Natural killer cell treated with Interleukin-12 subunit alpha and Interleukin-12 subunit beta and Interleukin-15 and Interleukin-18, amount 100 ng/mL, for 72 hours (primary cell): ENCODE measurements around the gene MAGEB17. TPM values are rescaled to one million over a fixed set of nuclear protein-coding genes. Genes with fewer than 3 reads are reported as not detected.

Experiments
- ATAC-seq, 2 donors: fragments of 150-1000 bp; cut with Tn5 transposase in 1 of 2; sonication (Bioruptor Pico), chemical (Tn5 transposase) in 1 of 2; 2 replicates each; pipeline ENCODE4 v1.10.0; 2021
- DNase-seq: peaks from one replicate; pipeline ENCODE4 v3.0.0; 2022; ENCODE audit warnings: low spot score
- H3K27ac Mint-ChIP-seq, 2 donors: 1 replicate in 1 of 2; 2 replicates in 1 of 2; pipeline ENCODE4 v1.8.0; 2022; ENCODE audit warnings: mixed read lengths in 2 of 2, mild to moderate bottlenecking in 1 of 2, moderate library complexity in 1 of 2
- H3K27me3 Mint-ChIP-seq, 2 donors: 1 replicate in 1 of 2; 2 replicates in 1 of 2; pipeline ENCODE4 v1.8.0; 2022; ENCODE audit warnings: mixed read lengths in 2 of 2
- H3K36me3 Mint-ChIP-seq: one replicate; pipeline ENCODE4 v1.8.0; 2022; ENCODE audit warnings: mixed read lengths
- H3K4me1 Mint-ChIP-seq, 2 donors: 1 replicate in 1 of 2; 2 replicates in 1 of 2; pipeline ENCODE4 v1.8.0; 2022; ENCODE audit warnings: low read depth in 2 of 2, mixed read lengths in 2 of 2, mild to moderate bottlenecking in 1 of 2
- H3K4me3 Mint-ChIP-seq: one replicate; pipeline ENCODE4 v1.8.0; 2022; ENCODE audit warnings: mixed read lengths
- H3K9me3 Mint-ChIP-seq: 2 replicates; pipeline ENCODE4 v1.8.0; 2022; ENCODE audit warnings: mixed read lengths
- total RNA-seq, 2 donors: library from RNA; stranded (reverse); gene quantifications; one replicate each; pipeline ENCODE4 v1.2.3, GENCODE V29; 2022

MAGEB17 gene
- total RNA-seq, result not detected

- DNase-seq, result no peak
- no peak for ATAC-seq
- Mint-ChIP-seq H3K27me3 (peaks cover 0 to 19% of the 10 kb centered on the region in 2 donors), H3K36me3 (no peaks in the 10 kb centered on the region), H3K4me3 (no peak within 1 kb of the TSS), H3K9me3 (no peaks in the 10 kb centered on the region), H3K27ac (no peak within 1 kb of the TSS), H3K4me1 (no peaks in the 10 kb centered on the region)
These were observed at the start of gene MAGEB17 for GRCh38 chrX:16167181-16167580. Gene MAGEB17 (plus strand): TSS chrX:16167481. CDS start chrX:16170383, 2,902 bp downstream.

- H3K27me3 Mint-ChIP-seq, result peaks cover 20 to 24% of the 10 kb centered on the region in 2 donors
- peak overlapping the region; percentile 57 for H3K4me3 Mint-ChIP-seq
- H3K4me1 Mint-ChIP-seq, result peaks cover 12 to 14% of the 10 kb centered on the region in 2 donors
- DNase-seq (no peak), ATAC-seq (peak in 1 of 2 donors; percentile 38)
- H3K27ac Mint-ChIP-seq, result peak overlapping the region in 1 of 2 donors; percentile 38
- H3K9me3 Mint-ChIP-seq, result no peaks in the 10 kb centered on the region
- H3K36me3 Mint-ChIP-seq, result no peaks in the 10 kb centered on the region
These were observed 47.7 kb upstream of the MAGEB17 start for GRCh38 chrX:16119353-16120220.

DNA sequence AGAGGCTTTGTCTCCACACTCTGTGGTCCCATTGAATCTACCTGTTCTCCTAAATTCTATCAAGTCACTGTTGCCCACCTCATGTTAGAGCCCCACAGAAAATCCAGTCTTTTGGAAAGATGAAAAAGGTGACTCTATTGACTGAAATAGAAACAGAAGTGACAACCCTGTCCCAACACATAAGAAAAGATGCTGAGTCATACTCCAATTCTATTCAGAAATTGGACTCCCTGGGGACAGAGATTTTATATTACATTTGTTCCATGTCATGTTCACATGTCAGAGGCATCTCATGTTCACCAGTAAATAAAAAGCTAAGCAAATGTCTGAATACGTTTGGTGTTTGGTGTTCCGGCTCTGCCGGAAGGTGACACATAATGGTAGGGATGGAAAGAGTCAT is 46.9 kb upstream of the MAGEB17 start:
- peaks cover 12 to 14% of the 10 kb centered on the region in 2 donors for H3K4me1 Mint-ChIP-seq
- peaks cover 20 to 24% of the 10 kb centered on the region in 2 donors for H3K27me3 Mint-ChIP-seq
- peak overlapping the region in 1 of 2 donors; percentile 29 for H3K27ac Mint-ChIP-seq
- peak overlapping the region; percentile 57 for H3K4me3 Mint-ChIP-seq
- H3K36me3 Mint-ChIP-seq, result no peaks in the 10 kb centered on the region
- ATAC-seq (no peak), DNase-seq (no peak)
- no peaks in the 10 kb centered on the region for H3K9me3 Mint-ChIP-seq

DNA sequence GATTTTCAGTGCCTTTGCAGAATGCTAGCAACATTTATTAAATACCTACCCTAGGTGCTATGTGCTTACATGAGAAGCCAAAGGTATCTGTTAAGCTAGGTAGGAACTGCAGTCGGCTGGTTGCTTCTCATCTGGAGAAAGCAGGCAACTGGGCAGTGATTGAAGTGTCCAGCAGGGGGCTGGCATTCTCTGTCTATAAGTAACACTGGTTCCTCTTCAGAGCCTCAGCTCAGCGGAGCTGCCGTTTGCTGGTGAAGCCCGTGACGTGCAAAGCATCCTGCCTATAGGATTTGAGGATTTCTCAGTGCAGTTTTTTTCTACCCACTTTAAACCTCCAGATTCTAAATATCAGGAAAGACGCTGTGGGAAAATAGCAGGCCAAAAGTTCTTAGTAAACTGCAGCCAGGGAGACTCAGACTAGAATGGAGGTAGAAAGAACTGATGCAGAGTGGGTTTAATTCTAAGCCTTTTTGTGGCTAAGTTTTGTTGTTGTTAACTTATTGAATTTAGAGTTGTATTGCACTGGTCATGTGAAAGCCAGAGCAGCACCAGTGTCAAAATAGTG is 44.0 kb upstream of the MAGEB17 start, which contains the start of gene GRPR:
TSS of gene GRPR (plus strand) at position 344 of the 565 bp plus-strand sequence. CDS start 389 bp downstream, outside the sequence.
- peak; percentile 60 for DNase-seq
- no peak within 1 kb of the TSS for H3K4me3 Mint-ChIP-seq
- no peaks in the 10 kb centered on the region for H3K36me3 Mint-ChIP-seq
- no peak within 1 kb of the TSS for H3K27ac Mint-ChIP-seq
- peaks cover 23 to 31% of the 10 kb centered on the region in 2 donors for H3K27me3 Mint-ChIP-seq
- ATAC-seq, result peak; percentile 76 to 87
- H3K9me3 Mint-ChIP-seq, result no peaks in the 10 kb centered on the region
- peaks cover 12 to 14% of the 10 kb centered on the region in 2 donors for H3K4me1 Mint-ChIP-seq

- DNase-seq (no peak), ATAC-seq (no peak)
- Mint-ChIP-seq H3K27ac (no peak overlapping the region), H3K4me1 (peaks cover 9 to 11% of the 10 kb centered on the region in 2 donors), H3K4me3 (no peak overlapping the region), H3K36me3 (no peaks in the 10 kb centered on the region), H3K9me3 (no peaks in the 10 kb centered on the region), H3K27me3 (peaks cover 24 to 34% of the 10 kb centered on the region in 2 donors)
These were observed 43.1 kb upstream of the MAGEB17 start for GRCh38 chrX:16124201-16124600.

GRCh38 chrX:16125520-16126149 is 41.6 kb upstream of the MAGEB17 start:
- Mint-ChIP-seq H3K36me3 (no peaks in the 10 kb centered on the region), H3K9me3 (no peaks in the 10 kb centered on the region), H3K27ac (no peak overlapping the region), H3K4me3 (no peak overlapping the region), H3K27me3 (peaks cover 21 to 35% of the 10 kb centered on the region in 2 donors), H3K4me1 (peaks cover under 1 to 3% of the 10 kb centered on the region in 2 donors)
- ATAC-seq (no peak), DNase-seq (no peak)

- H3K27me3 Mint-ChIP-seq, result peaks cover 33 to 51% of the 10 kb centered on the region in 2 donors
- H3K36me3 Mint-ChIP-seq, result no peaks in the 10 kb centered on the region
- H3K4me3 Mint-ChIP-seq, result no peak overlapping the region
- no peak for DNase-seq
- H3K9me3 Mint-ChIP-seq, result no peaks in the 10 kb centered on the region
- no peak for ATAC-seq
- no peaks in the 10 kb centered on the region for H3K4me1 Mint-ChIP-seq
- H3K27ac Mint-ChIP-seq, result no peak overlapping the region
These were observed 36.6 kb upstream of the MAGEB17 start for GRCh38 chrX:16130707-16131106.

DNA sequence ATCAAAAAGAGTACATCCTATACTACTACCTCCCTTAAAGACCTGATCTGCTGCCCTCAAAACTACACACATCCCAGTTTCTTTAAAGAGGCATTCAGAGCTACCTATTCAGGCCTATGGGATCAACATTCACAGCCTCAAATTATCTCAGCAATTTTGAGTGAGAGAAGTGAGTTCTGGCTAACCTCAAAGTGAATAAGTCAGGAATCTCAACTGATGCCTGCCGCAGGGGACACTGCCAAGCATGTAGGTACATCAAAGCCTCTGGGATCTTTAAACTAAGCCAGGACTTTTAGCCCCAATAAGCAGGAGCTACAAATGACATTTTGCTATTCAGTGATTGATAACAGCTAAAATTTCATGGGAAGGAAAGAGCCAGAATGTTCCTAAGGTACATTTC is 32.3 kb upstream of the MAGEB17 start:
- Mint-ChIP-seq H3K27ac (no peak overlapping the region), H3K36me3 (no peaks in the 10 kb centered on the region), H3K9me3 (no peaks in the 10 kb centered on the region), H3K4me3 (no peak overlapping the region), H3K4me1 (no peaks in the 10 kb centered on the region), H3K27me3 (peaks cover 30 to 32% of the 10 kb centered on the region in 2 donors)
- ATAC-seq (no peak), DNase-seq (no peak)

- Mint-ChIP-seq H3K4me3 (no peak overlapping the region), H3K27ac (no peak overlapping the region), H3K4me1 (peaks cover 0 to 3% of the 10 kb centered on the region in 2 donors), H3K27me3 (peaks cover 28 to 29% of the 10 kb centered on the region in 2 donors), H3K36me3 (no peaks in the 10 kb centered on the region), H3K9me3 (no peaks in the 10 kb centered on the region)
- DNase-seq (no peak), ATAC-seq (no peak)
These were observed 31.2 kb upstream of the MAGEB17 start for GRCh38 chrX:16136080-16136479.

GRCh38 chrX:16137416-16138107 is 29.7 kb upstream of the MAGEB17 start:
- H3K27me3 Mint-ChIP-seq, result peaks cover 23 to 25% of the 10 kb centered on the region in 2 donors

GRCh38 chrX:16138108-16138427 is 29.2 kb upstream of the MAGEB17 start:
- Mint-ChIP-seq H3K4me3 (no peak overlapping the region), H3K4me1 (peaks cover 0 to 3% of the 10 kb centered on the region in 2 donors), H3K27ac (no peak overlapping the region), H3K27me3 (peaks cover 27 to 30% of the 10 kb centered on the region in 2 donors), H3K36me3 (no peaks in the 10 kb centered on the region), H3K9me3 (no peaks in the 10 kb centered on the region)
- DNase-seq (no peak), ATAC-seq (no peak)

More at GRCh38 chrX:16137416-16138107, 29.7 kb upstream of the MAGEB17 start:
- H3K4me3 Mint-ChIP-seq, result no peak overlapping the region
- H3K9me3 Mint-ChIP-seq, result no peaks in the 10 kb centered on the region
- DNase-seq, result no peak
- ATAC-seq, result no peak
- H3K36me3 Mint-ChIP-seq, result no peaks in the 10 kb centered on the region
- H3K4me1 Mint-ChIP-seq, result peaks cover 0 to 3% of the 10 kb centered on the region in 2 donors
- no peak overlapping the region for H3K27ac Mint-ChIP-seq

GRCh38 chrX:16140448-16140847 is 26.8 kb upstream of the MAGEB17 start:
- H3K4me3 Mint-ChIP-seq, result no peak overlapping the region
- H3K27ac Mint-ChIP-seq, result no peak overlapping the region
- H3K9me3 Mint-ChIP-seq, result no peaks in the 10 kb centered on the region
- DNase-seq (no peak), ATAC-seq (peak in 1 of 2 donors; percentile 59)
- peaks cover 0 to 3% of the 10 kb centered on the region in 2 donors for H3K4me1 Mint-ChIP-seq
- H3K27me3 Mint-ChIP-seq, result peaks cover 28 to 31% of the 10 kb centered on the region in 2 donors
- H3K36me3 Mint-ChIP-seq, result no peaks in the 10 kb centered on the region

DNA sequence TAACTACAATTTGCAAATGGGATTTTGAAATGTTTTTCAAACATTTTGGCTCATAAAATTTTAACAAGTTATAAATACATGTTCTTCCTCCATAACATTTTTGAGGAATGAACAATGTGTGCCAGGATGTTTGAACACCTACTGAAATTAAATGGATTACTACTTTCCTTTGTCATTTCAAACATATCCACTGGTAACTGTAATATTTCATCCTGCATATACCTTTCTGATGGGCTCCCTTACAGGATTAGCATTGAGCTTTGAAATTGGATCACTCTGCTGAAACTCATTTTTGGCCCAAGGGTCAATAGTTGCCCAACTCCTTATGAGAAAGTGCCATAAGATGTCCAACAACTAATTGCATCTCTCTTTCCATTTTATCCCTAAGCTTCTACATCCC is 26.3 kb upstream of the MAGEB17 start:
- Mint-ChIP-seq H3K4me3 (no peak overlapping the region), H3K4me1 (peaks cover 0 to 3% of the 10 kb centered on the region in 2 donors), H3K27me3 (peaks cover 30 to 33% of the 10 kb centered on the region in 2 donors), H3K9me3 (no peaks in the 10 kb centered on the region), H3K27ac (no peak overlapping the region), H3K36me3 (no peaks in the 10 kb centered on the region)
- DNase-seq (no peak), ATAC-seq (no peak)
